B cell (primary cell): ENCODE data around the gene ARHGAP27.
"Not testable (repeated sequence)": the region's sequence is repeated elsewhere in the genome, so short reads cannot be mapped to it uniquely, and the experiment has no call there.

Experiments
- EZH2 ChIP-seq: IDR thresholded peaks from 2 replicates; pipeline ENCODE4 v1.6.1; 2012; ENCODE audit warnings: borderline replicate concordance, low read depth, mild to moderate bottlenecking, moderate library complexity, low read length; ENCODE audit not compliant: insufficient read depth, poor library complexity, severe bottlenecking
- TF ChIP-seq, protein P1 (sequence below): fragments of 200-600 bp; IDR thresholded peaks from one replicate; pipeline ENCODE4 v1.8.0; 2022; ENCODE audit warnings: antibody characterized with exemption, mild to moderate bottlenecking

DNA sequence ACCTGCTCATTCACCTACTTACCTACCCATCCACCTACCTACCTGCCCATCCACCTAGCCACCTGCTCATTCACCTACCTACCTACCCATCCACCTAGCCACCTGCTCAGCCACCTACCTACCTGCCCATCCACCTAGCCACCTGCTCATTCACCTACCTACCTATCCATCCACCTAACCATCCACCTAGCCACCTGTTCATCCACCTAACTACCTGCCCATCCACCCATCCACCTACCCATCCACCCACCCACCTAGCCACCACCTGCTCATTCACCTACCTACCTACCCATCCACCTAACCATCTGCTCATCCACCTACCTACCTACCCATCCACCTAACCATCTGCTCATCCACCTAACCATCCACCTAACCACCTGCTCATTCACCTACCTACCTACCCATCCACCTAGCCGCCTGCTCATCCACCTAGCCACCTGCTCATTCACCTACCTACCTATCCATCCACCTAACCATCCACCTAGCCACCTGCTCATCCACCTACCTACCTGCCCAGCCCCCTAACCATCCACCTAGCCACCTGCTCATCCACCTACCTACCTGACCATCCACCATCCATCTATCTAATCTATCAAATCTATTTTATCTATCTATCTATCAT is 17.1 kb upstream of the ARHGAP27 start:
- TF ChIP-seq, protein P1, sequence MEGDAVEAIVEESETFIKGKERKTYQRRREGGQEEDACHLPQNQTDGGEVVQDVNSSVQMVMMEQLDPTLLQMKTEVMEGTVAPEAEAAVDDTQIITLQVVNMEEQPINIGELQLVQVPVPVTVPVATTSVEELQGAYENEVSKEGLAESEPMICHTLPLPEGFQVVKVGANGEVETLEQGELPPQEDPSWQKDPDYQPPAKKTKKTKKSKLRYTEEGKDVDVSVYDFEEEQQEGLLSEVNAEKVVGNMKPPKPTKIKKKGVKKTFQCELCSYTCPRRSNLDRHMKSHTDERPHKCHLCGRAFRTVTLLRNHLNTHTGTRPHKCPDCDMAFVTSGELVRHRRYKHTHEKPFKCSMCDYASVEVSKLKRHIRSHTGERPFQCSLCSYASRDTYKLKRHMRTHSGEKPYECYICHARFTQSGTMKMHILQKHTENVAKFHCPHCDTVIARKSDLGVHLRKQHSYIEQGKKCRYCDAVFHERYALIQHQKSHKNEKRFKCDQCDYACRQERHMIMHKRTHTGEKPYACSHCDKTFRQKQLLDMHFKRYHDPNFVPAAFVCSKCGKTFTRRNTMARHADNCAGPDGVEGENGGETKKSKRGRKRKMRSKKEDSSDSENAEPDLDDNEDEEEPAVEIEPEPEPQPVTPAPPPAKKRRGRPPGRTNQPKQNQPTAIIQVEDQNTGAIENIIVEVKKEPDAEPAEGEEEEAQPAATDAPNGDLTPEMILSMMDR, result not testable (repeated sequence)
- not testable (repeated sequence) for TF ChIP-seq EZH2
